Peyer's patch (tissue), 4 donors: ENCODE data around the gene METAP1.

Source experiments
- CTCF ChIP-seq, 6 experiments: fragments of 450-650 bp in 4 of 6; fragments of 200-600 bp in 2 of 6; sonication (generic) in 1 of 6; IDR thresholded peaks; one replicate each; pipeline ENCODE4 v1.5.1; 2017 to 2019; ENCODE audit warnings: antibody characterized with exemption in 6 of 6, mild to moderate bottlenecking in 3 of 6, moderate library complexity in 1 of 6
- POLR2A ChIP-seq, 2 donors: fragments of 450-650 bp; IDR thresholded peaks; one replicate each; pipeline ENCODE4 v1.5.1; 2017; ENCODE audit warnings: antibody characterized with exemption in 2 of 2, mild to moderate bottlenecking in 2 of 2, moderate library complexity in 2 of 2

GRCh38 chr4:99067617-99068016 is 72.1 kb downstream of the METAP1 start:
- TF ChIP-seq CTCF (IDR thresholded peaks at IDR 0.05) (no peak), POLR2A (IDR thresholded peaks at IDR 0.05) (no peak)
